ENCODE results near the gene BLTP3B.
"Not testable (repeated sequence)": the region's sequence is repeated elsewhere in the genome, so short reads cannot be mapped to it uniquely, and the experiment has no call there.

Gene BLTP3B

GRCh38 chr12:100142851-100143559, at the start of gene BLTP3B:
BLTP3B (minus strand) TSS chr12:100142874; CDS start chr12:100142635, 239 bp downstream.
- H2AFZ ChIP-seq (ENCODE audit: low read length): 0 out of 2 replicates have a peak within 1 kb of the TSS, but pooled peaks have one; percentile 31
- TF ChIP-seq EZH2 (IDR thresholded peaks at IDR 0.05; ENCODE audit: borderline replicate concordance, low read length): no peak
- TF ChIP-seq CTCF (IDR thresholded peaks at IDR 0.05; ENCODE audit: low read length): no peak

GRCh38 chr12:100189636-100190394, 47.1 kb upstream of the BLTP3B start:
- Histone ChIP-seq H3K9me3 (ENCODE audit: low read length) (no peaks in the 10 kb centered on the region), H3K79me2 (ENCODE audit: insufficient read depth, low read length) (no peaks in the 10 kb centered on the region), H2AFZ (ENCODE audit: low read length) (no peak overlapping the region), H3K36me3 (ENCODE audit: insufficient read depth, low read length) (peaks cover 41% of the 10 kb centered on the region), H3K27ac (ENCODE audit: low read depth, low read length, poor library complexity, severe bottlenecking) (no peak overlapping the region), H3K4me3 (ENCODE audit: low read depth, low read length, poor library complexity, severe bottlenecking) (no peak overlapping the region), H4K20me1 (ENCODE audit: insufficient read depth, low read length) (no peaks in the 10 kb centered on the region), H3K27me3 (ENCODE audit: insufficient read depth, low read length) (no peaks in the 10 kb centered on the region), H3K4me1 (ENCODE audit: insufficient read depth, low read length, severe bottlenecking) (peaks cover 10% of the 10 kb centered on the region), H3F3A (ENCODE audit: insufficient read depth, low read length) (no peaks in the 10 kb centered on the region), H3K9me2 (ENCODE audit: low read depth, low read length) (no peaks in the 10 kb centered on the region), H3K4me2 (ENCODE audit: low read length) (no peak overlapping the region), H3K9ac (ENCODE audit: low read length) (no peak overlapping the region)
- TF ChIP-seq CTCF (IDR thresholded peaks at IDR 0.05; ENCODE audit: low read length) (no peak), EZH2 (IDR thresholded peaks at IDR 0.05; ENCODE audit: borderline replicate concordance, low read length) (no peak)

More at GRCh38 chr12:100142851-100143559, at the start of gene BLTP3B:
- peak within 1 kb of the TSS; percentile 99 for H3K4me3 ChIP-seq (ENCODE audit: low read depth, low read length, poor library complexity, severe bottlenecking)
- H3K4me2 ChIP-seq (ENCODE audit: low read length): peak within 1 kb of the TSS; percentile 88
- no peaks in the 10 kb centered on the region for H3F3A ChIP-seq (ENCODE audit: insufficient read depth, low read length)
- H3K9me2 ChIP-seq (ENCODE audit: low read depth, low read length): no peaks in the 10 kb centered on the region
- H3K36me3 ChIP-seq (ENCODE audit: insufficient read depth, low read length): no peaks in the 10 kb centered on the region
- H3K27ac ChIP-seq (ENCODE audit: low read depth, low read length, poor library complexity, severe bottlenecking): peak within 1 kb of the TSS; percentile 72
- peaks cover 23% of the 10 kb centered on the region for H3K79me2 ChIP-seq (ENCODE audit: insufficient read depth, low read length)
- no peaks in the 10 kb centered on the region for H3K27me3 ChIP-seq (ENCODE audit: insufficient read depth, low read length)
- peak within 1 kb of the TSS; percentile 99 for H3K9ac ChIP-seq (ENCODE audit: low read length)
- H3K9me3 ChIP-seq (ENCODE audit: low read length): no peaks in the 10 kb centered on the region
- H3K4me1 ChIP-seq (ENCODE audit: insufficient read depth, low read length, severe bottlenecking): peaks cover 51% of the 10 kb centered on the region
- no peaks in the 10 kb centered on the region for H4K20me1 ChIP-seq (ENCODE audit: insufficient read depth, low read length)

GRCh38 chr12:100188888-100189635, 46.4 kb upstream of the BLTP3B start:
- H3K27me3 ChIP-seq (ENCODE audit: insufficient read depth, low read length); H3K9ac ChIP-seq (ENCODE audit: low read length); H3K9me2 ChIP-seq (ENCODE audit: low read depth, low read length); H3K4me2 ChIP-seq (ENCODE audit: low read length); H3K4me3 ChIP-seq (ENCODE audit: low read depth, low read length, poor library complexity, severe bottlenecking); H2AFZ ChIP-seq (ENCODE audit: low read length); H3K27ac ChIP-seq (ENCODE audit: low read depth, low read length, poor library complexity, severe bottlenecking); H3F3A ChIP-seq (ENCODE audit: insufficient read depth, low read length); H3K9me3 ChIP-seq (ENCODE audit: low read length); H4K20me1 ChIP-seq (ENCODE audit: insufficient read depth, low read length); H3K79me2 ChIP-seq (ENCODE audit: insufficient read depth, low read length): not testable (repeated sequence)
- Histone ChIP-seq H3K36me3 (ENCODE audit: insufficient read depth, low read length) (peaks cover 33% of the 10 kb centered on the region), H3K4me1 (ENCODE audit: insufficient read depth, low read length, severe bottlenecking) (peaks cover 11% of the 10 kb centered on the region)
